Endothelial cell of umbilical vein (primary cell): ENCODE data around the gene POU2F3.

ENCODE experiments used
- EZH2 ChIP-seq: IDR thresholded peaks from 2 replicates; pipeline ENCODE4 v1.6.1; 2012; ENCODE audit warnings: borderline replicate concordance, low read depth, mild to moderate bottlenecking, moderate library complexity, low read length, inconsistent platforms; ENCODE audit not compliant: severe bottlenecking
- FOS ChIP-seq: IDR thresholded peaks from 2 replicates; pipeline ENCODE4 v1.6.1; 2011; ENCODE audit warnings: mild to moderate bottlenecking, low read length, moderate library complexity, borderline replicate concordance; ENCODE audit not compliant: insufficient read depth
- JUN ChIP-seq: IDR thresholded peaks from 2 replicates; pipeline ENCODE4 v1.6.1; 2011; ENCODE audit warnings: borderline replicate concordance, low read depth; ENCODE audit not compliant: insufficient read length, insufficient read depth
- MYC ChIP-seq: IDR thresholded peaks from one replicate; pipeline ENCODE4 v1.6.1; 2011; ENCODE audit warnings: mild to moderate bottlenecking, low read depth, low read length
- POLR2A ChIP-seq: IDR thresholded peaks from 2 replicates; pipeline ENCODE4 v1.6.1; 2012; ENCODE audit warnings: low read depth, mild to moderate bottlenecking, control low read depth, low read length
- POLR2AphosphoS5 ChIP-seq: IDR thresholded peaks from 2 replicates; pipeline ENCODE4 v1.6.1; 2012; ENCODE audit warnings: low read depth, mild to moderate bottlenecking, control low read depth, low read length, moderate library complexity; ENCODE audit not compliant: insufficient read depth
- TF ChIP-seq, protein P1 (sequence below), 2 donors: IDR thresholded peaks; 1 replicate in 1 of 2; 2 replicates in 1 of 2; pipeline ENCODE4 v1.5.1; 2011; ENCODE audit warnings: low read length in 2 of 2, mild to moderate bottlenecking in 2 of 2, moderate library complexity in 2 of 2, control low read depth in 1 of 2, inconsistent platforms in 1 of 2, low read depth in 1 of 2; ENCODE audit not compliant: insufficient read depth in 1 of 2; ENCODE audit errors: extremely low read depth in 1 of 2
- TF ChIP-seq, protein P2 (sequence below): IDR thresholded peaks from 2 replicates; pipeline ENCODE4 v1.6.1; 2011; ENCODE audit not compliant: insufficient read depth, insufficient read length

DNA sequence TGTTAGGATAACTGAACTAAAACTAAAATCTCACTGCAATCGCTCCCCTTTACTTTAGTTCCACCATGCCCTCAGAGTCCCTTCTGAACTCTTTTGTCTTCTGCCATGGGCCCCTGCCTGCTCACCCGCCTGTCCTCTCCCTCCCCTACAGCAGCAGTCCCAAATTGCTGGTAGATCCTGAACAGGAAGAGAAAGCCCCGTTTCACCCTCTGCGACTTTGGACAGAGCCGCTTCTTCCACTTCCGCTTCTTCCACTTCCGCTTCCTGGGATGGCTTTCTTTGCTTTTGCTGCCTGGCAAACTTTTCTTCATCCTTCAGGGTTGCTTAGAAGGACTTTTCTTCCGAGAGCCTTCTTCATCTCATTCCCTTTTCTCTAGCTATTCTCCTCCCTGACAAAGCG lies 49.5 kb downstream of the POU2F3 start:
- TF ChIP-seq EZH2 (no peak), POLR2A (no peak), FOS (no peak), POLR2AphosphoS5 (no peak), JUN (no peak), MYC (no peak)
- TF ChIP-seq, protein P1, sequence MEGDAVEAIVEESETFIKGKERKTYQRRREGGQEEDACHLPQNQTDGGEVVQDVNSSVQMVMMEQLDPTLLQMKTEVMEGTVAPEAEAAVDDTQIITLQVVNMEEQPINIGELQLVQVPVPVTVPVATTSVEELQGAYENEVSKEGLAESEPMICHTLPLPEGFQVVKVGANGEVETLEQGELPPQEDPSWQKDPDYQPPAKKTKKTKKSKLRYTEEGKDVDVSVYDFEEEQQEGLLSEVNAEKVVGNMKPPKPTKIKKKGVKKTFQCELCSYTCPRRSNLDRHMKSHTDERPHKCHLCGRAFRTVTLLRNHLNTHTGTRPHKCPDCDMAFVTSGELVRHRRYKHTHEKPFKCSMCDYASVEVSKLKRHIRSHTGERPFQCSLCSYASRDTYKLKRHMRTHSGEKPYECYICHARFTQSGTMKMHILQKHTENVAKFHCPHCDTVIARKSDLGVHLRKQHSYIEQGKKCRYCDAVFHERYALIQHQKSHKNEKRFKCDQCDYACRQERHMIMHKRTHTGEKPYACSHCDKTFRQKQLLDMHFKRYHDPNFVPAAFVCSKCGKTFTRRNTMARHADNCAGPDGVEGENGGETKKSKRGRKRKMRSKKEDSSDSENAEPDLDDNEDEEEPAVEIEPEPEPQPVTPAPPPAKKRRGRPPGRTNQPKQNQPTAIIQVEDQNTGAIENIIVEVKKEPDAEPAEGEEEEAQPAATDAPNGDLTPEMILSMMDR (IDR thresholded peaks at IDR 0.05; ENCODE audit: extremely low read depth in 1 of 2, insufficient read depth in 1 of 2, low read depth in 1 of 2, low read length in 2 of 2) = no peak
- TF ChIP-seq, protein P2, sequence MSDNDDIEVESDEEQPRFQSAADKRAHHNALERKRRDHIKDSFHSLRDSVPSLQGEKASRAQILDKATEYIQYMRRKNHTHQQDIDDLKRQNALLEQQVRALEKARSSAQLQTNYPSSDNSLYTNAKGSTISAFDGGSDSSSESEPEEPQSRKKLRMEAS = no peak
